ENCODE results near the gene HCFC1.
A peak's percentile ranks its signal among the peaks of the same experiment; 100 is the strongest.

The HCFC1 gene

GRCh38 chrX:153971450-153972367 is at the start of gene HCFC1:
Gene HCFC1 (minus strand): TSS chrX:153971818. CDS start chrX:153970840, 978 bp downstream.
- peak; percentile 98 for DNase-seq

GRCh38 chrX:154021131-154021611 is 49.6 kb upstream of the HCFC1 start:
- DNase-seq, result no peak

- DNase-seq, result no peak
Observed at GRCh38 chrX:154020536-154021115, 49.0 kb upstream of the HCFC1 start.

- DNase-seq, result peak; percentile 49
Observed at GRCh38 chrX:154019633-154020528, 48.3 kb upstream of the HCFC1 start, which contains the start of gene IRAK1. Gene IRAK1 (minus strand): TSS chrX:154019902. CDS start chrX:154019812, 90 bp downstream.

GRCh38 chrX:154019061-154019621 is 47.5 kb upstream of the HCFC1 start:
- DNase-seq, result no peak

GRCh38 chrX:154018518-154019060 is 47.0 kb upstream of the HCFC1 start:
- no peak for DNase-seq

- no peak for DNase-seq
Observed at GRCh38 chrX:154017766-154018517, 46.3 kb upstream of the HCFC1 start.

- no peak for DNase-seq
Observed at GRCh38 chrX:154016366-154017076, 44.9 kb upstream of the HCFC1 start.

GRCh38 chrX:154015581-154016264 is 44.1 kb upstream of the HCFC1 start:
- DNase-seq, result no peak

GRCh38 chrX:154014429-154015380 is 43.1 kb upstream of the HCFC1 start:
- DNase-seq, result no peak

- peak; percentile 77 for DNase-seq
Observed at GRCh38 chrX:154013614-154014360, 42.2 kb upstream of the HCFC1 start.

- no peak for DNase-seq
Observed at GRCh38 chrX:154013001-154013421, 41.4 kb upstream of the HCFC1 start.

- DNase-seq, result no peak
Observed at GRCh38 chrX:154012336-154012991, 40.8 kb upstream of the HCFC1 start.

- no peak for DNase-seq
Observed at GRCh38 chrX:154011376-154012335, 40.0 kb upstream of the HCFC1 start.

- no peak for DNase-seq
Observed at GRCh38 chrX:154010330-154011087, 38.9 kb upstream of the HCFC1 start.

GRCh38 chrX:154008521-154008920 is 36.9 kb upstream of the HCFC1 start:
- no peak for DNase-seq
